ENCODE data around the gene WDR62. TPM values are rescaled to one million over a fixed set of nuclear protein-coding genes. Genes with fewer than 3 reads are reported as not detected.
"Not testable (repeated sequence)": the region's sequence is repeated elsewhere in the genome, so short reads cannot be mapped to it uniquely, and the experiment has no call there.

Gene WDR62
- total RNA-seq, 1 donor from 2014 or later, result 4.5 TPM

- DNase-seq (ENCODE audit: low read depth, low spot score), result no peak
These were observed 22.2 kb upstream of the WDR62 start, which contains the start of gene CLIP3 for GRCh38 chr19:36032251-36033104. CLIP3 (minus strand) TSS chr19:36032873; CDS start chr19:36032357, 516 bp downstream.

- DNase-seq (ENCODE audit: low read depth, low spot score), result no peak
These were observed 14.2 kb upstream of the WDR62 start for GRCh38 chr19:36040495-36040894.

GRCh38 chr19:36041092-36041491 lies 13.6 kb upstream of the WDR62 start:
- DNase-seq (ENCODE audit: low read depth, low spot score), result not testable (repeated sequence)

- DNase-seq (ENCODE audit: low read depth, low spot score), result no peak
These were observed 12.9 kb upstream of the WDR62 start for GRCh38 chr19:36041831-36042230.

GRCh38 chr19:36043952-36044351 lies 10.7 kb upstream of the WDR62 start:
- DNase-seq (ENCODE audit: low read depth, low spot score), result no peak

- no peak for DNase-seq (ENCODE audit: low read depth, low spot score)
These were observed 8.2 kb upstream of the WDR62 start for GRCh38 chr19:36046443-36047050.

GRCh38 chr19:36047835-36048234 lies 6.9 kb upstream of the WDR62 start:
- DNase-seq (ENCODE audit: low read depth, low spot score), result no peak

GRCh38 chr19:36049080-36049698 lies 5.5 kb upstream of the WDR62 start:
- DNase-seq (ENCODE audit: low read depth, low spot score), result no peak

GRCh38 chr19:36051236-36051635 lies 3.5 kb upstream of the WDR62 start:
- no peak for DNase-seq (ENCODE audit: low read depth, low spot score)

GRCh38 chr19:36051637-36052036 lies 3.1 kb upstream of the WDR62 start:
- DNase-seq (ENCODE audit: low read depth, low spot score), result no peak

- peak; percentile 98 for DNase-seq (ENCODE audit: low read depth, low spot score)
These were observed 471 bp upstream of the WDR62 start, which contains the start of gene THAP8 for GRCh38 chr19:36054119-36054732. THAP8 (minus strand) TSS chr19:36054285; CDS start chr19:36054217, 68 bp downstream.

GRCh38 chr19:36058481-36059179 lies 3.9 kb downstream of the WDR62 start:
- no peak for DNase-seq (ENCODE audit: low read depth, low spot score)

- DNase-seq (ENCODE audit: low read depth, low spot score), result no peak
These were observed 4.6 kb downstream of the WDR62 start for GRCh38 chr19:36059180-36059910.

GRCh38 chr19:36060430-36060829 lies 5.7 kb downstream of the WDR62 start:
- peak; percentile 36 for DNase-seq (ENCODE audit: low read depth, low spot score)

GRCh38 chr19:36061367-36061766 lies 6.7 kb downstream of the WDR62 start:
- DNase-seq (ENCODE audit: low read depth, low spot score), result no peak

GRCh38 chr19:36064826-36065225 lies 10.1 kb downstream of the WDR62 start:
- no peak for DNase-seq (ENCODE audit: low read depth, low spot score)

- no peak for DNase-seq (ENCODE audit: low read depth, low spot score)
These were observed 13.0 kb downstream of the WDR62 start for GRCh38 chr19:36067681-36068080.

- not testable (repeated sequence) for DNase-seq (ENCODE audit: low read depth, low spot score)
These were observed 14.3 kb downstream of the WDR62 start for GRCh38 chr19:36068810-36069499.

- DNase-seq (ENCODE audit: low read depth, low spot score), result no peak
These were observed 17.4 kb downstream of the WDR62 start for GRCh38 chr19:36072081-36072480.
